H1 (cell line): Measurements from ENCODE around the gene ZBTB40. TPM values are rescaled to one million over a fixed set of nuclear protein-coding genes. Genes with fewer than 3 reads are reported as not detected.

ENCODE experiments used
- CBX5 ChIP-seq: fragments of 300-800, 300-1000 bp; sonication (generic); IDR thresholded peaks from 2 replicates; pipeline ENCODE4 v1.7.1; 2016; ENCODE audit warnings: antibody characterized with exemption, low read length, low read depth
- EP300 ChIP-seq, 2 experiments: IDR thresholded peaks; 1 replicate in 1 of 2; 2 replicates in 1 of 2; pipeline ENCODE4 v1.6.1; 2011 to 2012; ENCODE audit warnings: low read depth in 2 of 2, low read length in 2 of 2, mild to moderate bottlenecking in 2 of 2, borderline replicate concordance in 1 of 2, inconsistent platforms in 1 of 2, moderate library complexity in 1 of 2
- RAD21 ChIP-seq, 2 experiments: IDR thresholded peaks in 1 of 2; conservative IDR thresholded peaks in 1 of 2; 2 replicates each; pipeline ENCODE4 v1.6.1; 2011; ENCODE audit warnings: low read depth in 2 of 2, low read length in 2 of 2, improper control_type of control experiment in 1 of 2, inconsistent platforms in 1 of 2, mild to moderate bottlenecking in 1 of 2, moderate library complexity in 1 of 2
- SP4 ChIP-seq: IDR thresholded peaks from 2 replicates; pipeline ENCODE4 v1.6.1; 2012; ENCODE audit warnings: low read length, inconsistent platforms
- TBP ChIP-seq: IDR thresholded peaks from 2 replicates; pipeline ENCODE4 v1.6.1; 2011; ENCODE audit warnings: low read depth, low read length, improper control_type of control experiment
- polyA plus RNA-seq, 7 experiments: library from polyadenylated mRNA; depleted of rRNA in 3 of 7; stranded (reverse) in 5 of 7; unstranded in 2 of 7; fragments of >200 nt in 5 of 7; fragments of 200-250 nt in 2 of 7; gene quantifications; 1 replicate in 5 of 7; 2 replicates in 1 of 7; 4 replicates in 1 of 7; pipeline versions ENCODE4 v1.2.1 to v1.2.3, GENCODE V29; 2011 to 2013; ENCODE audit warnings: missing spikeins in 2 of 7, mixed read lengths in 2 of 7
- total RNA-seq: library from RNA; stranded (reverse); fragmentation: NEBNext Ultra II Directional; extraction: Animal tissue kit (Norgen Biotek cat#: 25700); gene quantifications from 2 replicates; pipeline ENCODE4 v1.2.1, GENCODE V29; 2021

The ZBTB40 gene
- total and polyA plus RNA-seq, 2 of the 8 experiments (the other 6 are each of a cell fraction or from before 2014, with no cell fraction given): 3.1 to 19.3 TPM

GRCh38 chr1:22536506-22536905 is 84.9 kb downstream of the ZBTB40 start (continued):
- TF ChIP-seq CBX5 (no peak), SP4 (no peak), EP300 (IDR thresholded peaks at IDR 0.05; ENCODE audit: borderline replicate concordance in 1 of 2, low read depth in 2 of 2, low read length in 2 of 2) (no peak), RAD21 (IDR thresholded peaks at IDR 0.05 in 1 of 2, conservative IDR thresholded peaks at IDR 0.05 in 1 of 2; ENCODE audit: low read depth in 2 of 2, low read length in 2 of 2) (no peak), TBP (no peak)
